ENCODE data around the gene CPEB3. TPM values are rescaled to one million over a fixed set of nuclear protein-coding genes. Genes with fewer than 3 reads are reported as not detected.
A peak's percentile ranks its signal among the peaks of the same experiment; 100 is the strongest.
"Not testable (repeated sequence)": the region's sequence is repeated elsewhere in the genome, so short reads cannot be mapped to it uniquely, and the experiment has no call there.

CPEB3 gene
- total RNA-seq, 1 experiment from 2014 or later, result 2.8 TPM

DNA sequence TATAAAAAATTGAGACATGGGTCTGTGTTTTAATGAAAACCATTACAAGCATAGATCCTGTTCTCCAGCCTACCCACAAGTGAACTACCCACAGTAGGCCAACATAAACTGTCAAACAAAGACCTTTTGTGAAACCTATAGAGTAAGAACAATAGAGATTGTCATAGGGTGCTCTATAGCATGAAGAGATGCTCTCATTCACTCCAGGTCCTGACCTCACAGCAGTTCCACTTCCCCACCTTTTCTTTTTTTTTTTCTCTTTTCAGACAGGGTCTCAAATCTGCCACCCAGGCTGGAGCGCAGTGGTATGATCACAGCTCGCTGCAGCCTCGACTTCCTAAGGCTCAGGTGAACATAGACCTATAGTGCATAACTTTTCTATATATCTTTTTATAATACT lies 72.3 kb downstream of the CPEB3 start:
- Mint-ChIP-seq H3K27me3 (ENCODE audit: insufficient read depth, unreplicated experiment) (no peaks in the 10 kb centered on the region), H3K36me3 (ENCODE audit: insufficient read depth, unreplicated experiment) (peaks cover 5% of the 10 kb centered on the region), H3K27ac (ENCODE audit: low read depth, unreplicated experiment) (no peak overlapping the region), H3K9me3 (ENCODE audit: unreplicated experiment) (no peaks in the 10 kb centered on the region), H3K4me1 (ENCODE audit: insufficient read depth, unreplicated experiment) (peaks cover 13% of the 10 kb centered on the region), H3K4me3 (ENCODE audit: unreplicated experiment) (no peak overlapping the region)
- TF ChIP-seq, protein P1, sequence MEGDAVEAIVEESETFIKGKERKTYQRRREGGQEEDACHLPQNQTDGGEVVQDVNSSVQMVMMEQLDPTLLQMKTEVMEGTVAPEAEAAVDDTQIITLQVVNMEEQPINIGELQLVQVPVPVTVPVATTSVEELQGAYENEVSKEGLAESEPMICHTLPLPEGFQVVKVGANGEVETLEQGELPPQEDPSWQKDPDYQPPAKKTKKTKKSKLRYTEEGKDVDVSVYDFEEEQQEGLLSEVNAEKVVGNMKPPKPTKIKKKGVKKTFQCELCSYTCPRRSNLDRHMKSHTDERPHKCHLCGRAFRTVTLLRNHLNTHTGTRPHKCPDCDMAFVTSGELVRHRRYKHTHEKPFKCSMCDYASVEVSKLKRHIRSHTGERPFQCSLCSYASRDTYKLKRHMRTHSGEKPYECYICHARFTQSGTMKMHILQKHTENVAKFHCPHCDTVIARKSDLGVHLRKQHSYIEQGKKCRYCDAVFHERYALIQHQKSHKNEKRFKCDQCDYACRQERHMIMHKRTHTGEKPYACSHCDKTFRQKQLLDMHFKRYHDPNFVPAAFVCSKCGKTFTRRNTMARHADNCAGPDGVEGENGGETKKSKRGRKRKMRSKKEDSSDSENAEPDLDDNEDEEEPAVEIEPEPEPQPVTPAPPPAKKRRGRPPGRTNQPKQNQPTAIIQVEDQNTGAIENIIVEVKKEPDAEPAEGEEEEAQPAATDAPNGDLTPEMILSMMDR (IDR thresholded peaks at IDR 0.05; ENCODE audit: unreplicated experiment), result no peak
- intact Hi-C loops (cut with micrococcal nuclease), result no loop called here
- no peak for DNase-seq (ENCODE audit: unreplicated experiment)
- CTCF ChIA-PET, result interaction anchor here (1.0 kb wide), 1 partner anchor 18 kb away, joined by 5 read pairs; no protein-coding TSS in a partner anchor
- POLR2A ChIA-PET, result interaction anchor here (1.0 to 2.1 kb wide), 4 partner anchors 15 to 73 kb away, joined by 3 to 23 read pairs (median 5); partner anchors contain the start of genes CPEB3 and MARCHF5
- BruUV-seq (replicated peaks), result no TSS peak

DNA sequence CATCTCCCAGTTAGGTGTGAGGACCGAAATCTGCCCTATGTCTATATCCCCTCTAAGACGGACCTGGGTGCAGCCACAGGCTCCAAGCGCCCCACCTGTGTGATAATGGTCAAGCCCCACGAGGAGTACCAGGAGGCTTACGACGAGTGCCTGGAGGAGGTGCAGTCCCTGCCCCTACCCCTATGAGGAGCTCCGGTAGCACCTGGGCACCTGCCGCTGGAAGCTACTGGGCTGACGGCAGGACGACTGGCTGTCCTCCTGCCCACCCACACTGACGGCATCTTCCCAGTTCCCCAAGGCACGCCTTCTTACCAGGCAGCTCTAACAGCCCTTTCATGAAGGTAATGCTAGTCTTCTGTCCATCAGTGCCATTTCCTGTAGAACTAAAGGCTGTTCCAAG lies 74.3 kb downstream of the CPEB3 start:
- intact Hi-C loops (cut with micrococcal nuclease); H3K4me3 Mint-ChIP-seq (ENCODE audit: unreplicated experiment); H3K27me3 Mint-ChIP-seq (ENCODE audit: insufficient read depth, unreplicated experiment); BruUV-seq (replicated peaks); H3K9me3 Mint-ChIP-seq (ENCODE audit: unreplicated experiment); H3K36me3 Mint-ChIP-seq (ENCODE audit: insufficient read depth, unreplicated experiment); DNase-seq (ENCODE audit: unreplicated experiment); H3K4me1 Mint-ChIP-seq (ENCODE audit: insufficient read depth, unreplicated experiment); CTCF ChIA-PET: not testable (repeated sequence)
- TF ChIP-seq, protein P1 (IDR thresholded peaks at IDR 0.05; ENCODE audit: unreplicated experiment), result peak; percentile 11
- POLR2A ChIA-PET, result interaction anchor here (0.6 to 1.0 kb wide), 3 partner anchors 74 to 375 kb away, joined by 3 to 4 read pairs (median 3); no protein-coding TSS in a partner anchor
- peak overlapping the region; percentile 51 for H3K27ac Mint-ChIP-seq (ENCODE audit: low read depth, unreplicated experiment)

DNA sequence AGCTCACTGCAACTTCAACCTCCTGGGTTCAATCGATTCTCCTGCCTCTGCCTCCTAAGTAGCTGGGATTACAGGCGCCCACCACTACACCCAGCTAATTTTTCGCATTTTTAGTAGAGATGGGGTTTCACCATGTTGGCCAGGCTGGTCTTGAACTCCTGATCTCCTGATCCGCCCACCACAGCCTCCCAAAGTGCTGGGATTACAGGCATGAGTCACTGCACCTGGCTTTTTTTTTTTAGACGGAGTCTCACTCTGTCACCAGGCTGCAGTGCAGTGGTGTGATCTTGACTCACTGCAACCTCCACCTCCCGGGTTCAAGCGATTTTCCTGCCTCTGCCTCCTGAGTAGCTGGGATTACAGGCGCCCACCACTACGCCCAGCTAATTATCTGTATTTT lies 75.7 kb downstream of the CPEB3 start:
- H3K36me3 Mint-ChIP-seq (ENCODE audit: insufficient read depth, unreplicated experiment); H3K9me3 Mint-ChIP-seq (ENCODE audit: unreplicated experiment); H3K4me1 Mint-ChIP-seq (ENCODE audit: insufficient read depth, unreplicated experiment); H3K4me3 Mint-ChIP-seq (ENCODE audit: unreplicated experiment); H3K27ac Mint-ChIP-seq (ENCODE audit: low read depth, unreplicated experiment); DNase-seq (ENCODE audit: unreplicated experiment); intact Hi-C loops (cut with micrococcal nuclease); BruUV-seq (replicated peaks); H3K27me3 Mint-ChIP-seq (ENCODE audit: insufficient read depth, unreplicated experiment): not testable (repeated sequence)
- ChIA-PET POLR2A (interaction anchor here (0.8 to 1.0 kb wide), 2 partner anchors 8 to 22 kb away, joined by 3 to 5 read pairs; no protein-coding TSS in a partner anchor), CTCF (interaction anchor here (0.6 kb wide), 1 partner anchor 16 kb away, joined by 3 read pairs; no protein-coding TSS in a partner anchor)

DNA sequence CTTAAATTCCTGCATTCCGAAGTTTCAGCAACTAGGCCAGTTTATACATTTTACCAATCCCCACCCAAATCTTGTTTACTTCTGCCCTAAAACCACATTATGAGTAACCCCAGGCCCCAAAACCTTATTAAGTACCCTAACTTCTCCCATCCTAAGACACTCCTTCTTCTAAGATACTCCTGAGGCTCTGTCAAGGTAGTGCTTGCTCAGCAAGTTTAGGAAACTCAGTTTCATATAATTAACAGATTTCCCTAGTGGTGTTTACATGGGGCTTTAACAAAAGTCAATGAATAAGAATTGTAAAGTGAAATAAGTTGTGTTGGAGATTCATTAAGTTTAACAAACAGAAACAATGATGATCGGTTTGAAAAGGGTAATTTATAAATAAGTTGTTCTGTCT lies 77.8 kb downstream of the CPEB3 start:
- Mint-ChIP-seq H3K4me3 (ENCODE audit: unreplicated experiment) (no peak overlapping the region), H3K4me1 (ENCODE audit: insufficient read depth, unreplicated experiment) (peaks cover 11% of the 10 kb centered on the region), H3K27ac (ENCODE audit: low read depth, unreplicated experiment) (peak overlapping the region; percentile 52), H3K27me3 (ENCODE audit: insufficient read depth, unreplicated experiment) (no peaks in the 10 kb centered on the region), H3K36me3 (ENCODE audit: insufficient read depth, unreplicated experiment) (peaks cover 5% of the 10 kb centered on the region), H3K9me3 (ENCODE audit: unreplicated experiment) (no peaks in the 10 kb centered on the region)
- DNase-seq (ENCODE audit: unreplicated experiment), result no peak
- TF ChIP-seq, protein P1 (IDR thresholded peaks at IDR 0.05; ENCODE audit: unreplicated experiment), result no peak
- ChIA-PET CTCF (no interaction called here), POLR2A (interaction anchor here (0.8 to 6.5 kb wide), 2 partner anchors 26 to 78 kb away, joined by 6 to 47 read pairs; partner anchors contain the start of genes CPEB3 and MARCHF5)
- intact Hi-C loops (cut with micrococcal nuclease), result no loop called here
- BruUV-seq (replicated peaks), result no TSS peak
